ENCODE results near the gene WSCD1.

- no peak for TF ChIP-seq CTCF (IDR thresholded peaks at IDR 0.05)
- TF ChIP-seq POLR2AphosphoS5 (IDR thresholded peaks at IDR 0.05) = no peak
- no peak for TF ChIP-seq EP300 (IDR thresholded peaks at IDR 0.05)
- TF ChIP-seq POLR2A (IDR thresholded peaks at IDR 0.05; ENCODE audit: low read depth) = no peak
Measured at GRCh38 chr17:6043405-6043804, 26.8 kb upstream of the WSCD1 start.
